Measurements from ENCODE around the gene SNRNP35.

The SNRNP35 gene

GRCh38 chr12:123488539-123489230, 30.7 kb downstream of the SNRNP35 start:
- no peak for TF ChIP-seq TCF12 (IDR thresholded peaks at IDR 0.05; ENCODE audit: low read depth)
- no peak for TF ChIP-seq MAX (IDR thresholded peaks at IDR 0.05)
- TF ChIP-seq NFIC (IDR thresholded peaks at IDR 0.05), result no peak
- TF ChIP-seq FOXM1 (IDR thresholded peaks at IDR 0.05; ENCODE audit: borderline replicate concordance, low read depth), result no peak
- no peak for TF ChIP-seq TEAD4 (IDR thresholded peaks at IDR 0.05)
- no peak for TF ChIP-seq ZBTB7A (IDR thresholded peaks at IDR 0.05; ENCODE audit: low read depth)
- TF ChIP-seq, protein P1, sequence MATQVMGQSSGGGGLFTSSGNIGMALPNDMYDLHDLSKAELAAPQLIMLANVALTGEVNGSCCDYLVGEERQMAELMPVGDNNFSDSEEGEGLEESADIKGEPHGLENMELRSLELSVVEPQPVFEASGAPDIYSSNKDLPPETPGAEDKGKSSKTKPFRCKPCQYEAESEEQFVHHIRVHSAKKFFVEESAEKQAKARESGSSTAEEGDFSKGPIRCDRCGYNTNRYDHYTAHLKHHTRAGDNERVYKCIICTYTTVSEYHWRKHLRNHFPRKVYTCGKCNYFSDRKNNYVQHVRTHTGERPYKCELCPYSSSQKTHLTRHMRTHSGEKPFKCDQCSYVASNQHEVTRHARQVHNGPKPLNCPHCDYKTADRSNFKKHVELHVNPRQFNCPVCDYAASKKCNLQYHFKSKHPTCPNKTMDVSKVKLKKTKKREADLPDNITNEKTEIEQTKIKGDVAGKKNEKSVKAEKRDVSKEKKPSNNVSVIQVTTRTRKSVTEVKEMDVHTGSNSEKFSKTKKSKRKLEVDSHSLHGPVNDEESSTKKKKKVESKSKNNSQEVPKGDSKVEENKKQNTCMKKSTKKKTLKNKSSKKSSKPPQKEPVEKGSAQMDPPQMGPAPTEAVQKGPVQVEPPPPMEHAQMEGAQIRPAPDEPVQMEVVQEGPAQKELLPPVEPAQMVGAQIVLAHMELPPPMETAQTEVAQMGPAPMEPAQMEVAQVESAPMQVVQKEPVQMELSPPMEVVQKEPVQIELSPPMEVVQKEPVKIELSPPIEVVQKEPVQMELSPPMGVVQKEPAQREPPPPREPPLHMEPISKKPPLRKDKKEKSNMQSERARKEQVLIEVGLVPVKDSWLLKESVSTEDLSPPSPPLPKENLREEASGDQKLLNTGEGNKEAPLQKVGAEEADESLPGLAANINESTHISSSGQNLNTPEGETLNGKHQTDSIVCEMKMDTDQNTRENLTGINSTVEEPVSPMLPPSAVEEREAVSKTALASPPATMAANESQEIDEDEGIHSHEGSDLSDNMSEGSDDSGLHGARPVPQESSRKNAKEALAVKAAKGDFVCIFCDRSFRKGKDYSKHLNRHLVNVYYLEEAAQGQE (IDR thresholded peaks at IDR 0.05; ENCODE audit: low read depth), result no peak
- no peak for TF ChIP-seq EP300 (IDR thresholded peaks at IDR 0.05; ENCODE audit: borderline replicate concordance)
- TF ChIP-seq YY1 (IDR thresholded peaks at IDR 0.05; ENCODE audit: low read depth), result no peak
- TF ChIP-seq TAF1 (IDR thresholded peaks at IDR 0.05; ENCODE audit: low read depth), result no peak
- no peak for TF ChIP-seq CREB1 (IDR thresholded peaks at IDR 0.05; ENCODE audit: low read depth)
- TF ChIP-seq, protein P2, sequence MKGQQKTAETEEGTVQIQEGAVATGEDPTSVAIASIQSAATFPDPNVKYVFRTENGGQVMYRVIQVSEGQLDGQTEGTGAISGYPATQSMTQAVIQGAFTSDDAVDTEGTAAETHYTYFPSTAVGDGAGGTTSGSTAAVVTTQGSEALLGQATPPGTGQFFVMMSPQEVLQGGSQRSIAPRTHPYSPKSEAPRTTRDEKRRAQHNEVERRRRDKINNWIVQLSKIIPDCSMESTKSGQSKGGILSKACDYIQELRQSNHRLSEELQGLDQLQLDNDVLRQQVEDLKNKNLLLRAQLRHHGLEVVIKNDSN (IDR thresholded peaks at IDR 0.05), result no peak
- TF ChIP-seq EGR1 (IDR thresholded peaks at IDR 0.05), result no peak
- TF ChIP-seq RAD21 (IDR thresholded peaks at IDR 0.05; ENCODE audit: low read depth), result no peak
- TF ChIP-seq CEBPB (IDR thresholded peaks at IDR 0.05), result no peak

GRCh38 chr12:123489580-123489979, 31.6 kb downstream of the SNRNP35 start:
- TF ChIP-seq, protein P2 (IDR thresholded peaks at IDR 0.05), result no peak
- TF ChIP-seq CEBPB (IDR thresholded peaks at IDR 0.05) (no peak), FOXM1 (IDR thresholded peaks at IDR 0.05; ENCODE audit: borderline replicate concordance, low read depth) (no peak), ZBTB7A (IDR thresholded peaks at IDR 0.05; ENCODE audit: low read depth) (no peak), MAX (IDR thresholded peaks at IDR 0.05) (no peak), TEAD4 (IDR thresholded peaks at IDR 0.05) (no peak), NFIC (IDR thresholded peaks at IDR 0.05) (no peak), RAD21 (IDR thresholded peaks at IDR 0.05; ENCODE audit: low read depth) (no peak), YY1 (IDR thresholded peaks at IDR 0.05; ENCODE audit: low read depth) (no peak), TAF1 (IDR thresholded peaks at IDR 0.05; ENCODE audit: low read depth) (no peak), CREB1 (IDR thresholded peaks at IDR 0.05; ENCODE audit: low read depth) (no peak), EP300 (IDR thresholded peaks at IDR 0.05; ENCODE audit: borderline replicate concordance) (no peak), TCF12 (IDR thresholded peaks at IDR 0.05; ENCODE audit: low read depth) (no peak), EGR1 (IDR thresholded peaks at IDR 0.05) (no peak)
- TF ChIP-seq, protein P1 (IDR thresholded peaks at IDR 0.05; ENCODE audit: low read depth), result no peak

DNA sequence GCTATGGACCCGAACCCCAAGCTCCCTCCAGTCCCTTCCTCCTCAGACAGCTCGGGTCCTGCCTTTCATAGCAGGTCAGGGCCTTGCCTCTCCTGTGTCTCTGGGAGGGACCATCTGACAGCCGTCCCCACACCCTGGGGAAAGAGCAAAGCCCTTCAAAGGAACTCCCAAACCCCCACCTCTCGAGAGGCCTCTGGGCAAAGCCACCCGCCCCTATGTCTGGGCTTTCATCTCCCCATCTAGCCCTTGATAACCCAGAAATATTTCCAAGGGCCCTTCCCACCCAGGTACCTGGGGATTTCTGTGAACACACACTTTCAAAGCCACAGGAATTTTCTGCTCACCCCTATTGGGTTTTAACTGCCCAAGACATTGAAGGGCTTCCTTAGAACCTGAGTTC, 32.1 kb downstream of the SNRNP35 start:
- no peak for TF ChIP-seq TAF1 (IDR thresholded peaks at IDR 0.05; ENCODE audit: low read depth)
- no peak for TF ChIP-seq FOXM1 (IDR thresholded peaks at IDR 0.05; ENCODE audit: borderline replicate concordance, low read depth)

GRCh38 chr12:123491056-123491455, 33.1 kb downstream of the SNRNP35 start:
- TF ChIP-seq NFIC (IDR thresholded peaks at IDR 0.05), result no peak
- TF ChIP-seq TCF12 (IDR thresholded peaks at IDR 0.05; ENCODE audit: low read depth), result no peak
- no peak for TF ChIP-seq TEAD4 (IDR thresholded peaks at IDR 0.05)
- no peak for TF ChIP-seq EP300 (IDR thresholded peaks at IDR 0.05; ENCODE audit: borderline replicate concordance)
- TF ChIP-seq EGR1 (IDR thresholded peaks at IDR 0.05), result no peak
- TF ChIP-seq CREB1 (IDR thresholded peaks at IDR 0.05; ENCODE audit: low read depth), result no peak
- no peak for TF ChIP-seq CEBPB (IDR thresholded peaks at IDR 0.05)
- TF ChIP-seq, protein P1 (IDR thresholded peaks at IDR 0.05; ENCODE audit: low read depth), result no peak
- no peak for TF ChIP-seq MAX (IDR thresholded peaks at IDR 0.05)
